GM19324 (cell line): ENCODE measurements around the gene STAM2.

Source experiments
- ATAC-seq: cut with Tn5 transposase; IDR thresholded peaks from one replicate; pipeline ENCODE4 v1.9.1; 2021; ENCODE audit warnings: mild to moderate bottlenecking, moderate library complexity; ENCODE audit not compliant: unreplicated experiment, low FRiP score

STAM2 gene

GRCh38 chr2:152078662-152079061, 96.9 kb downstream of the STAM2 start:
- ATAC-seq, result no peak

DNA sequence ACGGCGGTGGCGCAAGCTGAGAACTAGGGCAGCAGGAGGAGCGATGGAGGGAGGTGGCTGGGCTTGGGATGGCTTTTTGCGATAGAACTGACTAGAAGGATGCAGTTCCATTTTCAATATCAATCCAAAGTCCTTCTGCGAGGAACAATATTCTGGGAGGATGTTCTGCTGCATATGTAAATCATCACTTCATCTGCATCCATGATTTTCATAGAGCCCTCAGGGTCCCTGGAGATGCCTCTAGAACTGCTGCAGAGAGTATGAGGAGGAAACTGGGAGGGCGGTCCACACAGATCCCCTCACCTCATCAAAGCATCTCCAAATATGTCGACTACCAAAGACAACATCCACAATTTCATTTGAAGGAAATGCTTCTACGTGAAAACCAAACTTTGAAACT, 97.5 kb downstream of the STAM2 start:
- no peak for ATAC-seq

DNA sequence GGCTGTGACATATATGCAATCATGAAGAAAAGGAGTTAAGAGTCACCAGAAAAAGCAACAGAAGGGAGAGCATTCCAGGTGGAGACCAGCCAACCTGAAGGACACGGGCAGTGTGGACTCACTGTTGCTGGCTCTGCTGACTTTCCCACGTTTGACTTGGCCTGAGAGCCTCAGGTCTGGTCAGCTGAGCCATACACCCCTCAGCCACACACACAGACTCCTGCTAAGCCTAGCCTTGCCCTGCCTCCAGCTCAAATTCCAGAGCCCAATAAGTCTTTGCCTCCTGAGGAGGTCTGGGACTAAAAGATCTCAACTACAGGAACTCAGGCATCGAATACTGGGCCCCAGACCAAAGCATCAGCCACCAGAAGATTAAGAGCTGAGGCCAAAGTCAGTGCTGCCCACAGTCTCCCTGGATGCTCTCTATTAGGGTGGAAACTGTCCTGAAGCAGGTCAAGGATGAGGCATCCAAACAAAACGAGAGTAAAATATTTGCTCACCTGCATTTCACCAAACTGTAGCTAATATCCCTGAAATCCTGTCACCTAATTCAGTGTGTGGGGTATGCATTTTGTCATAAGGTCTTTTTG, 100.0 kb downstream of the STAM2 start:
- no peak for ATAC-seq

GRCh38 chr2:152072011-152072410, 103.6 kb downstream of the STAM2 start:
- ATAC-seq, result no peak

DNA sequence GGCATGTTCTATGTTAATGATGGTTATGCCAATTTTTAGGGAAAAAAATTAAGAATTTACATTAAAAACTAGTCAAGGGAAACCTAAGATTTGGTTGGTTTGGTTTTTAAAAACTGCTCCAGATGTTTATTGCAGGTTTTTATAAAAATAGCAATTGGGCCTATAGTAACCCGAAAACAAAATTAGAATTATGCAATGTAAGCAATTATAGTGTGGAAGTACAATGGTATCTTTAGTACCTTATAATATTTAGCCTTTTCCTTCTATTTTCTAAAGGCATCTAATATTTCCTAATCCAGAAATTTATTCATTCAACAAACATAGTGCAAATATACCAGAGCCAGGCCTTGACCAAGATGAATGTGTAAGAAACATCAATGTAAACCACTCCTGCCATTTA, 104.0 kb downstream of the STAM2 start:
- no peak for ATAC-seq

DNA sequence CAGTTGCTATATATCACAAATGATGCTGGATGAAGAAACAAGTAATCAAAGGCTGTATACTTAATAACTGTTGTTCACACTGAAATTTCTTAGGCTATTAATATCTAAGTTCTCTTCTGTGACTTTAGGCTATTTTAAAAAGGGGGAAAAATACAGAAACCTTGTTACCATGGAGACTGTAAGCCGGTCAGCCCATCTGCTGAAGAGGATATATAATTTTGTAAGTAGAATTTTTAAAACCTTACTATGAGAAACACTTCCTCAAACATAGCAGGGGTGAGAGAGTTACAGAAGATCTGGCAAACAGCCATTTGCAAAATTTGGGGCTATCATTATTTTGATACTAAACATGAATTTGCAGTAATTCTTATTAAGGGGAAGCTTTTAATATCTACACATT, 104.5 kb downstream of the STAM2 start:
- ATAC-seq, result peak; percentile 44

DNA sequence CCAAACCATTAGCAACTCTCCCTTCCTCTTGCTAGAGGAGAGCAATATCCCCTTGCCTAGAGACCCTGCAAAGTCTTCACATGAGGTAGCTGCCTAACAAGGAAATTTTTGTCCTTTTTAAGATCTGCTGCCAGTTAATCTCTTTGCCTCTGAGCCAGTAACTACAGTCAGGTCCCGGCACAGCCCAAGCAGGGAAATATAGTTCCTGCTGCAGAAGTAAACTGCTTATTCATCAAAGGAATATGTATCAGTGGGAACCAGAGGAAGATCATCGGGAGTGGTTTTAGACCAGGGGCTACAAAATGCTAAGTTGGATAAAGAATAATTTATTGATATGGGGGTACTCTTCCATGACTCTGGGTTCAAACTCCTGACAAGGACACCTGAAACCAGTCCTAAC, 107.3 kb downstream of the STAM2 start:
- no peak for ATAC-seq

DNA sequence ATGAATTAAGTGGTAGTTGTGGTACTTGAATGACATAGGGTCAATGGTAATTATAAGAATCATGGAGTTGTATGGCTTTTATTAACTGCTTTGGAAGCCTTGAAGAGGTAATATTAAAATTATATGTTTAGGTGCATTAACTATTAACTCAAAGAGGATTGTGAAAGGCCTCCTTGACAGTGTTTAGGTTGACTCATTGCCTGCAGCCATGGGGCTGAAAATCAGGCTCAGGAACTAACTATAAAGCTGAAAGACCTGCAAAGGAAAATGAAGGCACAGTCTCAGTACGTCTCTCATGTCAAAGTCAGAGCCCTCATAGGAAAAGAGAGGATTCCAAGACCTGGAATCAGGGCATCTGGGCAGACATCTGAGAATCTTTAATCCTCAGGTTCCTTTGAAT, 107.7 kb downstream of the STAM2 start:
- ATAC-seq, result no peak
